ENCODE data around the gene MT3. TPM values are rescaled to one million over a fixed set of nuclear protein-coding genes. Genes with fewer than 3 reads are reported as not detected.
A peak's percentile ranks its signal among the peaks of the same experiment; 100 is the strongest.

MT3 gene
- total RNA-seq, 1 experiment from 2014 or later, result 0.77 TPM

DNA sequence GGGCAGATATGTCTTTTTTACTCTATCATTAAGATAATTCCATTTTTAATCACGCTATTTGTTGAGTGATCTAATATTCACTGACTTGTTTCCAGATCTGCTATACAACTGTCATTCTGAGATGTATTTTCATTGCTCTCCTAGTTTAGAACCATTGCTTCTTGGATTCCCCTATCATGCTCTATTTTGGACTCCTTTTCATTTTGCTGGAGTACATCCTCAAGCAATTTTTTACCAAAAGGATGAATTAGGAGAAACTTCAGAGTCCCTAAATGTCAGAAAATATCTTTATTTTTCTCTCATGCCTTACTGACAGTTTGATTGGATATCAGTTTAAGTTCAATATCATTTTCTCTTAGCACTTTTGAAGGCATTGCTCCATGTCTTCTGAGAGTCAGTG lies 14.7 kb upstream of the MT3 start:
- ChIA-PET CTCF (no interaction called here), POLR2A (no interaction called here)
- Mint-ChIP-seq H3K4me1 (no peaks in the 10 kb centered on the region), H3K27me3 (ENCODE audit: low read depth) (peaks cover 4% of the 10 kb centered on the region), H3K4me3 (no peak overlapping the region), H3K36me3 (no peaks in the 10 kb centered on the region), H3K9me3 (peaks cover 11% of the 10 kb centered on the region), H3K27ac (no peak overlapping the region)
- TF ChIP-seq ZNF317 (CRISPR knock-in tag; IDR thresholded peaks at IDR 0.05; ENCODE audit: borderline replicate concordance, low read depth) (no peak), RORB (CRISPR knock-in tag; IDR thresholded peaks at IDR 0.05) (no peak)
- no peak for ATAC-seq
- DNase-seq (ENCODE audit: low spot score), result no peak

DNA sequence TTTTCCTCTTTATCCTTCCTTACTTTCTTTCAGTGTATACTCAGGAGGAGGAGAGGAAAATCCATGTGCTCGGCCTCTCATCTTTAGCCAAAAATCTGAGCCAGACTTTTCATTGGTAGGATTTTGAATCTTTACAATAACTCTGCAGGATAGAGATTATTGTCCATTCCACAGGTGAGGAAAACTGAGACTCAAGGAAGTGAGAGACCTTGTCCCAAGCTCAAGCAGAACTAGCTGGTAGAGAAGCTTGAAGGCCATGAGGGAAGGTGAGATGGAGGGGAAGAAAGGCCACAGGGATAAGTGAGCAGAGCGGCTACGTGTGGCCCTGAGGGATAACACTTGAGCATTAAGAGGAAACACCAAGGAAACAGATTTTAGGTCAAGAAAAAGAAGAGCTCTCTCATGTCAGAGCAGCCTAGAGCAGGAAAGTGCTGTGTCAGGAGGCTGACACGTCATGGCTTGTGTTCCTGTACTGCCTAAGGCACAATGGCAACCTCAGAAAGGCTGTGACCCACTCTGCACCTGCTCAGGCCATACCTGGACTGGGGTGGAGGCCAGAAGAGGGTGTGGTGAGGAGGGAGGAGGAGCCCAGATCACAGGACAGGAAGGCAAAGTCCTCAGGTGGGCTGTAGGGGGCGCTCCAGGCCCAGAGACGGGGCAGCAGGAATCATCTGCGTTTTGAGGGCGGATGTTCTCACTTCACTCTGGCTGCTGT lies 12.6 kb upstream of the MT3 start:
- Mint-ChIP-seq H3K27ac (no peak overlapping the region), H3K9me3 (peaks cover 11% of the 10 kb centered on the region), H3K4me1 (no peaks in the 10 kb centered on the region), H3K27me3 (ENCODE audit: low read depth) (peaks cover 4% of the 10 kb centered on the region), H3K4me3 (no peak overlapping the region), H3K36me3 (no peaks in the 10 kb centered on the region)
- TF ChIP-seq, protein P1, sequence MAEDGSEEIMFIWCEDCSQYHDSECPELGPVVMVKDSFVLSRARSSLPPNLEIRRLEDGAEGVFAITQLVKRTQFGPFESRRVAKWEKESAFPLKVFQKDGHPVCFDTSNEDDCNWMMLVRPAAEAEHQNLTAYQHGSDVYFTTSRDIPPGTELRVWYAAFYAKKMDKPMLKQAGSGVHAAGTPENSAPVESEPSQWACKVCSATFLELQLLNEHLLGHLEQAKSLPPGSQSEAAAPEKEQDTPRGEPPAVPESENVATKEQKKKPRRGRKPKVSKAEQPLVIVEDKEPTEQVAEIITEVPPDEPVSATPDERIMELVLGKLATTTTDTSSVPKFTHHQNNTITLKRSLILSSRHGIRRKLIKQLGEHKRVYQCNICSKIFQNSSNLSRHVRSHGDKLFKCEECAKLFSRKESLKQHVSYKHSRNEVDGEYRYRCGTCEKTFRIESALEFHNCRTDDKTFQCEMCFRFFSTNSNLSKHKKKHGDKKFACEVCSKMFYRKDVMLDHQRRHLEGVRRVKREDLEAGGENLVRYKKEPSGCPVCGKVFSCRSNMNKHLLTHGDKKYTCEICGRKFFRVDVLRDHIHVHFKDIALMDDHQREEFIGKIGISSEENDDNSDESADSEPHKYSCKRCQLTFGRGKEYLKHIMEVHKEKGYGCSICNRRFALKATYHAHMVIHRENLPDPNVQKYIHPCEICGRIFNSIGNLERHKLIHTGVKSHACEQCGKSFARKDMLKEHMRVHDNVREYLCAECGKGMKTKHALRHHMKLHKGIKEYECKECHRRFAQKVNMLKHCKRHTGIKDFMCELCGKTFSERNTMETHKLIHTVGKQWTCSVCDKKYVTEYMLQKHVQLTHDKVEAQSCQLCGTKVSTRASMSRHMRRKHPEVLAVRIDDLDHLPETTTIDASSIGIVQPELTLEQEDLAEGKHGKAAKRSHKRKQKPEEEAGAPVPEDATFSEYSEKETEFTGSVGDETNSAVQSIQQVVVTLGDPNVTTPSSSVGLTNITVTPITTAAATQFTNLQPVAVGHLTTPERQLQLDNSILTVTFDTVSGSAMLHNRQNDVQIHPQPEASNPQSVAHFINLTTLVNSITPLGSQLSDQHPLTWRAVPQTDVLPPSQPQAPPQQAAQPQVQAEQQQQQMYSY (CRISPR knock-in tag; IDR thresholded peaks at IDR 0.05), result no peak
- peak; percentile 34; the same call in 1 of the 2 replicates for TF ChIP-seq GABPB1 (CRISPR knock-in tag; IDR thresholded peaks at IDR 0.05)
- TF ChIP-seq, protein P2, sequence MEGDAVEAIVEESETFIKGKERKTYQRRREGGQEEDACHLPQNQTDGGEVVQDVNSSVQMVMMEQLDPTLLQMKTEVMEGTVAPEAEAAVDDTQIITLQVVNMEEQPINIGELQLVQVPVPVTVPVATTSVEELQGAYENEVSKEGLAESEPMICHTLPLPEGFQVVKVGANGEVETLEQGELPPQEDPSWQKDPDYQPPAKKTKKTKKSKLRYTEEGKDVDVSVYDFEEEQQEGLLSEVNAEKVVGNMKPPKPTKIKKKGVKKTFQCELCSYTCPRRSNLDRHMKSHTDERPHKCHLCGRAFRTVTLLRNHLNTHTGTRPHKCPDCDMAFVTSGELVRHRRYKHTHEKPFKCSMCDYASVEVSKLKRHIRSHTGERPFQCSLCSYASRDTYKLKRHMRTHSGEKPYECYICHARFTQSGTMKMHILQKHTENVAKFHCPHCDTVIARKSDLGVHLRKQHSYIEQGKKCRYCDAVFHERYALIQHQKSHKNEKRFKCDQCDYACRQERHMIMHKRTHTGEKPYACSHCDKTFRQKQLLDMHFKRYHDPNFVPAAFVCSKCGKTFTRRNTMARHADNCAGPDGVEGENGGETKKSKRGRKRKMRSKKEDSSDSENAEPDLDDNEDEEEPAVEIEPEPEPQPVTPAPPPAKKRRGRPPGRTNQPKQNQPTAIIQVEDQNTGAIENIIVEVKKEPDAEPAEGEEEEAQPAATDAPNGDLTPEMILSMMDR (IDR thresholded peaks at IDR 0.05), result peak; percentile 84
- CTCF ChIA-PET, result interaction anchor here (0.8 to 3.0 kb wide), 7 partner anchors 16 to 216 kb away, joined by 3 to 24 read pairs (median 6); no protein-coding TSS in a partner anchor
- peak; percentile 90 for DNase-seq (ENCODE audit: low spot score)
- ATAC-seq, result peak; percentile 100
- POLR2A ChIA-PET, result no interaction called here

DNA sequence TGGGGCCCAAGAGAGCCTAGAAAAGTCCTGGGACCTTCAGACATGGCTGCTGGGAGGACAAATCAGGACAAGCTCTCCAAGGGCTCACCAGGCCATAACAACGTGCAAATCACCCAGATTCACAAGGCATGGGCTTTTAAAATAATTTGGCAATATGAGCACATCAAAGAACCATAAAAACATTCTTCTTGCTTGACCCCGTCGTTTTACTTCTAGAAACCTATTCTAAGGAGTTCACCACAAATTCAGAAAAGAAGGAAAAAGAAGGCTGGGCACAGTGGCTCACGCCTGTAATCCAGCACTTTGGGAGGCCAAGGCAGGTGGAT lies 12.1 kb upstream of the MT3 start:
- ATAC-seq (no peak), DNase-seq (ENCODE audit: low spot score) (no peak)
- Mint-ChIP-seq H3K27ac (no peak overlapping the region), H3K4me1 (no peaks in the 10 kb centered on the region), H3K4me3 (no peak overlapping the region), H3K9me3 (peaks cover 11% of the 10 kb centered on the region), H3K27me3 (ENCODE audit: low read depth) (peaks cover 4% of the 10 kb centered on the region), H3K36me3 (no peaks in the 10 kb centered on the region)
- ChIA-PET CTCF (interaction anchor here (0.8 to 3.0 kb wide), 7 partner anchors 15 to 216 kb away, joined by 3 to 24 read pairs (median 6); no protein-coding TSS in a partner anchor), POLR2A (interaction anchor here (0.5 kb wide), 1 partner anchor 226 kb away, joined by 4 read pairs; no protein-coding TSS in a partner anchor)
- TF ChIP-seq SMAD4 (CRISPR knock-in tag; IDR thresholded peaks at IDR 0.05) (no peak), KAT7 (CRISPR knock-in tag; IDR thresholded peaks at IDR 0.05; ENCODE audit: borderline replicate concordance) (no peak), TEAD1 (CRISPR knock-in tag; IDR thresholded peaks at IDR 0.05) (no peak), IRF2 (CRISPR knock-in tag; IDR thresholded peaks at IDR 0.05; ENCODE audit: borderline replicate concordance, low read depth) (no peak)
- TF ChIP-seq, protein P3, sequence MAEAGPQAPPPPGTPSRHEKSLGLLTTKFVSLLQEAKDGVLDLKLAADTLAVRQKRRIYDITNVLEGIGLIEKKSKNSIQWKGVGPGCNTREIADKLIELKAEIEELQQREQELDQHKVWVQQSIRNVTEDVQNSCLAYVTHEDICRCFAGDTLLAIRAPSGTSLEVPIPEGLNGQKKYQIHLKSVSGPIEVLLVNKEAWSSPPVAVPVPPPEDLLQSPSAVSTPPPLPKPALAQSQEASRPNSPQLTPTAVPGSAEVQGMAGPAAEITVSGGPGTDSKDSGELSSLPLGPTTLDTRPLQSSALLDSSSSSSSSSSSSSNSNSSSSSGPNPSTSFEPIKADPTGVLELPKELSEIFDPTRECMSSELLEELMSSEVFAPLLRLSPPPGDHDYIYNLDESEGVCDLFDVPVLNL (CRISPR knock-in tag; IDR thresholded peaks at IDR 0.05; ENCODE audit: borderline replicate concordance, low read depth), result no peak
- TF ChIP-seq, protein P4, sequence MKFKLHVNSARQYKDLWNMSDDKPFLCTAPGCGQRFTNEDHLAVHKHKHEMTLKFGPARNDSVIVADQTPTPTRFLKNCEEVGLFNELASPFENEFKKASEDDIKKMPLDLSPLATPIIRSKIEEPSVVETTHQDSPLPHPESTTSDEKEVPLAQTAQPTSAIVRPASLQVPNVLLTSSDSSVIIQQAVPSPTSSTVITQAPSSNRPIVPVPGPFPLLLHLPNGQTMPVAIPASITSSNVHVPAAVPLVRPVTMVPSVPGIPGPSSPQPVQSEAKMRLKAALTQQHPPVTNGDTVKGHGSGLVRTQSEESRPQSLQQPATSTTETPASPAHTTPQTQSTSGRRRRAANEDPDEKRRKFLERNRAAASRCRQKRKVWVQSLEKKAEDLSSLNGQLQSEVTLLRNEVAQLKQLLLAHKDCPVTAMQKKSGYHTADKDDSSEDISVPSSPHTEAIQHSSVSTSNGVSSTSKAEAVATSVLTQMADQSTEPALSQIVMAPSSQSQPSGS (CRISPR knock-in tag; IDR thresholded peaks at IDR 0.05; ENCODE audit: borderline replicate concordance, low read depth), result no peak
